Stimulated activated CD8-positive, alpha-beta memory T cell treated with anti-CD3 and anti-CD28 coated beads, Interleukin-4, amount 100 ng/mL, for 24 hours (primary cell): ENCODE results near the gene WNT3A.

ENCODE experiments used
- DNase-seq: peaks from one replicate; pipeline ENCODE4 v3.0.0-alpha.2; 2020; ENCODE audit warnings: low read depth

The WNT3A gene

GRCh38 chr1:228084797-228085196 lies 78.0 kb downstream of the WNT3A start:
- no peak for DNase-seq

- DNase-seq = no peak
Measured at GRCh38 chr1:228085287-228085951, 78.6 kb downstream of the WNT3A start.

GRCh38 chr1:228087771-228088251 lies 81.0 kb downstream of the WNT3A start:
- no peak for DNase-seq

GRCh38 chr1:228088586-228089498 lies 82.0 kb downstream of the WNT3A start:
- no peak for DNase-seq

GRCh38 chr1:228089519-228090380 lies 83.0 kb downstream of the WNT3A start:
- DNase-seq = no peak

- DNase-seq = no peak
Measured at GRCh38 chr1:228090613-228091081, 83.8 kb downstream of the WNT3A start.

- DNase-seq = no peak
Measured at GRCh38 chr1:228091084-228091483, 84.3 kb downstream of the WNT3A start.

GRCh38 chr1:228092342-228093049 lies 85.7 kb downstream of the WNT3A start:
- DNase-seq = no peak

GRCh38 chr1:228093050-228093906 lies 86.5 kb downstream of the WNT3A start:
- DNase-seq = no peak

GRCh38 chr1:228094432-228095016 lies 87.7 kb downstream of the WNT3A start:
- no peak for DNase-seq

GRCh38 chr1:228095161-228095560 lies 88.4 kb downstream of the WNT3A start:
- no peak for DNase-seq

GRCh38 chr1:228095938-228096337 lies 89.1 kb downstream of the WNT3A start:
- DNase-seq = no peak

- DNase-seq = no peak
Measured at GRCh38 chr1:228096416-228097332, 89.9 kb downstream of the WNT3A start.

- DNase-seq = no peak
Measured at GRCh38 chr1:228097333-228098081, 90.7 kb downstream of the WNT3A start.

- no peak for DNase-seq
Measured at GRCh38 chr1:228098323-228098931, 91.6 kb downstream of the WNT3A start.

GRCh38 chr1:228099331-228099732 lies 92.5 kb downstream of the WNT3A start:
- no peak for DNase-seq

GRCh38 chr1:228100822-228101613 lies 94.2 kb downstream of the WNT3A start:
- no peak for DNase-seq
